Neural progenitor cell (in vitro differentiated cells): ENCODE data around the gene IP6K2.

ENCODE experiments used
- EZH2 ChIP-seq: fragments of 200-600 bp; sonication (generic); IDR thresholded peaks from 2 replicates; pipeline ENCODE4 v1.6.1; 2017; ENCODE audit warnings: antibody characterized with exemption, mild to moderate bottlenecking, moderate library complexity
- TF ChIP-seq, protein P1 (sequence below): fragments of 200-600 bp; sonication (generic); IDR thresholded peaks from 2 replicates; pipeline ENCODE4 v1.5.1; 2017; ENCODE audit warnings: antibody characterized with exemption, mild to moderate bottlenecking

DNA sequence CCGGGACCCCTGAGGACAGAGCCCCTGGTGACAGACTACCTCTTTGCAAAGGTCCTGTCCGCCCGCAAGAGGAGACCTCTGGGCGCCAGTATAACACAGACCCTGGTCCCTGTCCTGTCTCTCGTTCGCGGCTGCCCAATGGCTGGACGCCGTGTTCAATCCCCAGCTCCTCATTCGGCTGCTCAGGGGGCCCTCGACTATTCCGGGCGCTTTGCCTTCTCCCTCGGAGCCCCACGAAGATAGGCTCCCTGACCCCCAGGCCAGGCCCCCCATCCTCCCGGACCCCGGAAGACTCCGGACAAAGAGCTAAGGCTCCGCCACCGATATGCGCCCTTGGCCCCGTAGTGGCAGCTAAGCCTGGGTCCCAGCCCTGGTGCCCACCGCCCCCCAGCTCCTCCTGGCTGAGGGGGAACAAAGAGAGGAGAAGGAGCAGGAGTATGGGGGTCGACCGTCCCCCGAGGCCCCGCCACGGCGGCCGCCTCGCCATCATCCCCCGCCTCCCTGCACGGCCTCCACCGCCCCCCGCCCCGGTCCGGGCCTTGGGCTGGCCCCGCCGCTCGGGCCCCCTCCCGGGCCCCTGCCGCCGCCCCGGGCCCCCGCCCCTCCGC is 54.8 kb downstream of the IP6K2 start:
- TF ChIP-seq, protein P1, sequence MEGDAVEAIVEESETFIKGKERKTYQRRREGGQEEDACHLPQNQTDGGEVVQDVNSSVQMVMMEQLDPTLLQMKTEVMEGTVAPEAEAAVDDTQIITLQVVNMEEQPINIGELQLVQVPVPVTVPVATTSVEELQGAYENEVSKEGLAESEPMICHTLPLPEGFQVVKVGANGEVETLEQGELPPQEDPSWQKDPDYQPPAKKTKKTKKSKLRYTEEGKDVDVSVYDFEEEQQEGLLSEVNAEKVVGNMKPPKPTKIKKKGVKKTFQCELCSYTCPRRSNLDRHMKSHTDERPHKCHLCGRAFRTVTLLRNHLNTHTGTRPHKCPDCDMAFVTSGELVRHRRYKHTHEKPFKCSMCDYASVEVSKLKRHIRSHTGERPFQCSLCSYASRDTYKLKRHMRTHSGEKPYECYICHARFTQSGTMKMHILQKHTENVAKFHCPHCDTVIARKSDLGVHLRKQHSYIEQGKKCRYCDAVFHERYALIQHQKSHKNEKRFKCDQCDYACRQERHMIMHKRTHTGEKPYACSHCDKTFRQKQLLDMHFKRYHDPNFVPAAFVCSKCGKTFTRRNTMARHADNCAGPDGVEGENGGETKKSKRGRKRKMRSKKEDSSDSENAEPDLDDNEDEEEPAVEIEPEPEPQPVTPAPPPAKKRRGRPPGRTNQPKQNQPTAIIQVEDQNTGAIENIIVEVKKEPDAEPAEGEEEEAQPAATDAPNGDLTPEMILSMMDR = no peak
- TF ChIP-seq EZH2 = no peak
